ENCODE measurements around the gene HRH1.

Gene HRH1

DNA sequence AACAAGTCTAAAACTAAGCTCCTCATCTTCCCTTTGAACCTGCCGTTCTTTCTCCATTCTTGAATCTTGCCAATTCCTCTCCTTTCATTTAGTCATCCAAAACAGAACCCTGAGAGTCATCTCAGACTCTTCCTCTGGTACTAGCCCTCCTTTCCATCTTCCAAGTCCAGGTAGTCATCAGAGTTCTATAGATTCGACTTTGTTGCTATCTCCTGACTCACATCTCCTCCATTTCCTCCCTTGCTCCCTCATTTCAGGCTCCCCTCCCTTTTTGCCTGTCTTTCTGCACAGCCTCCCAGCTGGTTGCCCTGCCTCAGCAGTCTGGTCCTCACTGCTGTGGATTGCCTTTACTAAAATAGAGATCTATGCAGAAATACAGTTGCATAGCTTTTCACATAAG is 122.6 kb downstream of the HRH1 start (continued):
- TF ChIP-seq ZNF404 (tag by site-specific recombination; IDR thresholded peaks at IDR 0.05), result no peak
- TF ChIP-seq ZNF292 (tag by site-specific recombination; IDR thresholded peaks at IDR 0.05; ENCODE audit: borderline replicate concordance, low read depth), result no peak
- no peak for TF ChIP-seq ZNF768 (tag by site-specific recombination; IDR thresholded peaks at IDR 0.05)
- TF ChIP-seq, protein P1, sequence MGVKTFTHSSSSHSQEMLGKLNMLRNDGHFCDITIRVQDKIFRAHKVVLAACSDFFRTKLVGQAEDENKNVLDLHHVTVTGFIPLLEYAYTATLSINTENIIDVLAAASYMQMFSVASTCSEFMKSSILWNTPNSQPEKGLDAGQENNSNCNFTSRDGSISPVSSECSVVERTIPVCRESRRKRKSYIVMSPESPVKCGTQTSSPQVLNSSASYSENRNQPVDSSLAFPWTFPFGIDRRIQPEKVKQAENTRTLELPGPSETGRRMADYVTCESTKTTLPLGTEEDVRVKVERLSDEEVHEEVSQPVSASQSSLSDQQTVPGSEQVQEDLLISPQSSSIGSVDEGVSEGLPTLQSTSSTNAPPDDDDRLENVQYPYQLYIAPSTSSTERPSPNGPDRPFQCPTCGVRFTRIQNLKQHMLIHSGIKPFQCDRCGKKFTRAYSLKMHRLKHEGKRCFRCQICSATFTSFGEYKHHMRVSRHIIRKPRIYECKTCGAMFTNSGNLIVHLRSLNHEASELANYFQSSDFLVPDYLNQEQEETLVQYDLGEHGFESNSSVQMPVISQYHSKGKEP (tag by site-specific recombination; IDR thresholded peaks at IDR 0.05), result no peak
- TF ChIP-seq ZNF23 (tag by site-specific recombination; IDR thresholded peaks at IDR 0.05; ENCODE audit: borderline replicate concordance), result no peak
- no peak for TF ChIP-seq ZNF558 (tag by site-specific recombination; IDR thresholded peaks at IDR 0.05)
- TF ChIP-seq BCL11A (tag by site-specific recombination; IDR thresholded peaks at IDR 0.05; ENCODE audit: low read depth), result no peak
- TF ChIP-seq ZNF664 (tag by site-specific recombination; IDR thresholded peaks at IDR 0.05), result no peak

DNA sequence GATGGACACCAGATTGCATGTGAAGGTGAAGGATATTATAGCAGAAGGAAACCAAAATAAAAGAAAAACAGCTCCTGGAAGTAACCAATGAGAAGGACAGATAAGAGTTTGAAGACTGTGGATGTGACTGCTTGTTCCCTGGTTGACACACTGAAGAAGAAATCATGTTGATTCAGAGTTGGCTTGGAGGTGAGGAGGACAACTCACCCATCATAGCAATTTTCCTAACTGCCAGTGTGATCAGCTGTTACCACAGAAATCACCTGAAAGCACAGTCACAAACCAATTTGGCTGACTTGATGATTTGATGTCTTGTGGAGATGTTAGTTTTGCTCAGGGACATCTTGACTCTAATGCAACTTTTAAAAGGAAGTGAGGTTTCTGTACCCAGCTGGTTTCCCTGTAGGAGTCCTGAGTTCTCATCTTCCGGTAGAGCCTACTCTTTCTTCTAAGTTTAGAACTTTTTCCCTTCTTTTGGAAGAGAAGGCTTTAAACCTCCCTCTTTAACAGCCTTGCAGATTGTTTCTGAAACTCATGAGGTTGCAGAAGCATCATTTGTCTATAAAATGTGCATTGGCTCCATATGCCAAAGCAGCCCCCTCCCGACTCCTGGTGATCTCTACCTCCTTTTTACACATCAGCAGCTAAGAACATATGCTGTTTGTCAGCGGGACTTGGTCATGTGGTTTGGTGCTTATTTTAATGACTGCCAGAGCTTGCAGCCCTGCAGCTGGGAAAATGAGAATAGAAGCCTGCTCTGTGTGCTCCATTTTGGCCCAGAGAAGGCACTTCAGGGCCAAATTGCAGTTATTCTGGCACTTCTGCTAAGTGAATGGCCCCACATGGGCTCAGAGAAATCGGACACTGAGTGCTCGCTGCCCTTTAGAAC is 128.2 kb downstream of the HRH1 start:
- Histone ChIP-seq H3K4me1 (ENCODE audit: control insufficient read depth, insufficient read depth, low read length) (peaks cover 5% of the 10 kb centered on the region; the same call in 1 of the 2 replicates), H3K36me3 (ENCODE audit: control insufficient read depth in 2 of 2, insufficient read depth in 1 of 2, low read length in 2 of 2) (peaks cover 11 to 29% of the 10 kb centered on the region in 2 experiments), H3K27ac (ENCODE audit: extremely low read depth, low read depth, low read length) (no peak overlapping the region), H3K9me3 (ENCODE audit: control insufficient read depth, insufficient read depth, low read depth, low read length) (no peaks in the 10 kb centered on the region), H3K4me3 (ENCODE audit: low read depth, low read length) (no peak overlapping the region)
- CTCF ChIA-PET, result interaction anchor here (0.7 kb wide), 1 partner anchor 25 kb away, joined by 3 read pairs; no protein-coding TSS in a partner anchor
- POLR2A ChIA-PET, result interaction anchor here (0.8 kb wide), 1 partner anchor 10 kb away, joined by 5 read pairs; the partner anchor contains the start of gene ATG7
- TF ChIP-seq ZNF354C (tag by site-specific recombination; IDR thresholded peaks at IDR 0.05; ENCODE audit: borderline replicate concordance, low read depth) (no peak), ZIC2 (tag by site-specific recombination; IDR thresholded peaks at IDR 0.05) (peak; percentile 36)

DNA sequence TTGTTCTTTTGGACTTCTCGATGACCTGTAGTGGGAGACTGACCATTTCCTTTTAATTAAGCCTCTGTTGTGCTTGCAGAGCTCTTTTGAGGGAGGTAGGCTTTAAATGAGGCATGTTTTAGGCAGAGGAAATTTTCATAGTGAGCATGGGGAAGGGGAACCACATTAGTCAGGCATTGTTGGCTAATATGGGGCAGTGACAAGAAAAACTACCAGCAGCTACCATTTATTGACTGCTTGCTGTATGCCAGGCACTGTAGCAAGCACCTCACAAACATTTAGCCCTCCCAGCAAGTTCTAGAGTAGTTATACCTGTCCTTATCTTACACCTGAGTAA is 128.8 kb downstream of the HRH1 start:
- Histone ChIP-seq H3K9me3 (ENCODE audit: control insufficient read depth, insufficient read depth, low read depth, low read length) (no peaks in the 10 kb centered on the region), H3K36me3 (ENCODE audit: control insufficient read depth in 2 of 2, insufficient read depth in 1 of 2, low read length in 2 of 2) (peaks cover 11 to 29% of the 10 kb centered on the region in 2 experiments), H3K27ac (ENCODE audit: extremely low read depth, low read depth, low read length) (no peak overlapping the region), H3K4me1 (ENCODE audit: control insufficient read depth, insufficient read depth, low read length) (peaks cover 11% of the 10 kb centered on the region; the same call in 1 of the 2 replicates), H3K4me3 (ENCODE audit: low read depth, low read length) (no peak overlapping the region)
- TF ChIP-seq ZSCAN30 (tag by site-specific recombination; IDR thresholded peaks at IDR 0.05), result no peak
- no peak for TF ChIP-seq ZBTB7A (tag by site-specific recombination; IDR thresholded peaks at IDR 0.05; ENCODE audit: low read depth)
- TF ChIP-seq TCF7L2 (IDR thresholded peaks at IDR 0.05; ENCODE audit: borderline replicate concordance, low read depth, low read length), result no peak
- TF ChIP-seq OSR2 (tag by site-specific recombination; IDR thresholded peaks at IDR 0.05), result no peak
- no peak for TF ChIP-seq ZNF830 (tag by site-specific recombination; IDR thresholded peaks at IDR 0.05; ENCODE audit: low read depth)
- TF ChIP-seq ZNF521 (tag by site-specific recombination; IDR thresholded peaks at IDR 0.05), result no peak
- no peak for TF ChIP-seq ZNF157 (tag by site-specific recombination; IDR thresholded peaks at IDR 0.05)
- TF ChIP-seq MYNN (tag by site-specific recombination; IDR thresholded peaks at IDR 0.05; ENCODE audit: borderline replicate concordance), result no peak
- TF ChIP-seq, protein P2, sequence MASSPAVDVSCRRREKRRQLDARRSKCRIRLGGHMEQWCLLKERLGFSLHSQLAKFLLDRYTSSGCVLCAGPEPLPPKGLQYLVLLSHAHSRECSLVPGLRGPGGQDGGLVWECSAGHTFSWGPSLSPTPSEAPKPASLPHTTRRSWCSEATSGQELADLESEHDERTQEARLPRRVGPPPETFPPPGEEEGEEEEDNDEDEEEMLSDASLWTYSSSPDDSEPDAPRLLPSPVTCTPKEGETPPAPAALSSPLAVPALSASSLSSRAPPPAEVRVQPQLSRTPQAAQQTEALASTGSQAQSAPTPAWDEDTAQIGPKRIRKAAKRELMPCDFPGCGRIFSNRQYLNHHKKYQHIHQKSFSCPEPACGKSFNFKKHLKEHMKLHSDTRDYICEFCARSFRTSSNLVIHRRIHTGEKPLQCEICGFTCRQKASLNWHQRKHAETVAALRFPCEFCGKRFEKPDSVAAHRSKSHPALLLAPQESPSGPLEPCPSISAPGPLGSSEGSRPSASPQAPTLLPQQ (tag by site-specific recombination; IDR thresholded peaks at IDR 0.05), result no peak
- ChIA-PET CTCF (no interaction called here), POLR2A (interaction anchor here (0.8 kb wide), 1 partner anchor 11 kb away, joined by 5 read pairs; the partner anchor contains the start of gene ATG7)

Measured in HEK293 (cell line).